ENCODE results near the gene AREL1.

Gene AREL1

DNA sequence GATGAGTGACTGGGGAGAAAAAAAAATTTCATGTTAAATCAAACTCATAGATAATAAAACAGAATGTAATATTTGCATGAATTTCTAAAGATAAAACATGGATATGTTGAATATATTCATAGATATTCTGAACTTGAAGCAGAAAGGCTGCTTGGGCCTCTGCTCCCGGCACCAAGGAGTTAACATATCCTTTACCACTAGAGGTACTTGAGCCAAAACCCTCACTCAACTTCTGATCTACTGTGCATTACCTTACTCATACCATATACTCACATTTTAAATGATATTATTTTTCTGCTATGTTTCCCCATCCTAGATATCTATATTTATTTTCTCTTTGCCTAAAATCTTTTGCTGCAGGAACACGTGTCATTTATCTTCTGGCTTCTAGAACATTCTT is 14.9 kb downstream of the AREL1 start:
- H3K27me3 ChIP-seq (ENCODE audit: insufficient read depth, poor library complexity, severe bottlenecking): no peaks in the 10 kb centered on the region
- TF ChIP-seq SPI1 (IDR thresholded peaks at IDR 0.05; ENCODE audit: borderline replicate concordance, low read depth): no peak
- TF ChIP-seq GABPA (IDR thresholded peaks at IDR 0.05; ENCODE audit: low read depth): no peak
- TF ChIP-seq, protein P1, sequence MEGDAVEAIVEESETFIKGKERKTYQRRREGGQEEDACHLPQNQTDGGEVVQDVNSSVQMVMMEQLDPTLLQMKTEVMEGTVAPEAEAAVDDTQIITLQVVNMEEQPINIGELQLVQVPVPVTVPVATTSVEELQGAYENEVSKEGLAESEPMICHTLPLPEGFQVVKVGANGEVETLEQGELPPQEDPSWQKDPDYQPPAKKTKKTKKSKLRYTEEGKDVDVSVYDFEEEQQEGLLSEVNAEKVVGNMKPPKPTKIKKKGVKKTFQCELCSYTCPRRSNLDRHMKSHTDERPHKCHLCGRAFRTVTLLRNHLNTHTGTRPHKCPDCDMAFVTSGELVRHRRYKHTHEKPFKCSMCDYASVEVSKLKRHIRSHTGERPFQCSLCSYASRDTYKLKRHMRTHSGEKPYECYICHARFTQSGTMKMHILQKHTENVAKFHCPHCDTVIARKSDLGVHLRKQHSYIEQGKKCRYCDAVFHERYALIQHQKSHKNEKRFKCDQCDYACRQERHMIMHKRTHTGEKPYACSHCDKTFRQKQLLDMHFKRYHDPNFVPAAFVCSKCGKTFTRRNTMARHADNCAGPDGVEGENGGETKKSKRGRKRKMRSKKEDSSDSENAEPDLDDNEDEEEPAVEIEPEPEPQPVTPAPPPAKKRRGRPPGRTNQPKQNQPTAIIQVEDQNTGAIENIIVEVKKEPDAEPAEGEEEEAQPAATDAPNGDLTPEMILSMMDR (IDR thresholded peaks at IDR 0.05; ENCODE audit: insufficient read depth, low read length): no peak
- no peak for TF ChIP-seq POLR2AphosphoS5 (IDR thresholded peaks at IDR 0.05; ENCODE audit: low read depth)
- TF ChIP-seq, protein P2, sequence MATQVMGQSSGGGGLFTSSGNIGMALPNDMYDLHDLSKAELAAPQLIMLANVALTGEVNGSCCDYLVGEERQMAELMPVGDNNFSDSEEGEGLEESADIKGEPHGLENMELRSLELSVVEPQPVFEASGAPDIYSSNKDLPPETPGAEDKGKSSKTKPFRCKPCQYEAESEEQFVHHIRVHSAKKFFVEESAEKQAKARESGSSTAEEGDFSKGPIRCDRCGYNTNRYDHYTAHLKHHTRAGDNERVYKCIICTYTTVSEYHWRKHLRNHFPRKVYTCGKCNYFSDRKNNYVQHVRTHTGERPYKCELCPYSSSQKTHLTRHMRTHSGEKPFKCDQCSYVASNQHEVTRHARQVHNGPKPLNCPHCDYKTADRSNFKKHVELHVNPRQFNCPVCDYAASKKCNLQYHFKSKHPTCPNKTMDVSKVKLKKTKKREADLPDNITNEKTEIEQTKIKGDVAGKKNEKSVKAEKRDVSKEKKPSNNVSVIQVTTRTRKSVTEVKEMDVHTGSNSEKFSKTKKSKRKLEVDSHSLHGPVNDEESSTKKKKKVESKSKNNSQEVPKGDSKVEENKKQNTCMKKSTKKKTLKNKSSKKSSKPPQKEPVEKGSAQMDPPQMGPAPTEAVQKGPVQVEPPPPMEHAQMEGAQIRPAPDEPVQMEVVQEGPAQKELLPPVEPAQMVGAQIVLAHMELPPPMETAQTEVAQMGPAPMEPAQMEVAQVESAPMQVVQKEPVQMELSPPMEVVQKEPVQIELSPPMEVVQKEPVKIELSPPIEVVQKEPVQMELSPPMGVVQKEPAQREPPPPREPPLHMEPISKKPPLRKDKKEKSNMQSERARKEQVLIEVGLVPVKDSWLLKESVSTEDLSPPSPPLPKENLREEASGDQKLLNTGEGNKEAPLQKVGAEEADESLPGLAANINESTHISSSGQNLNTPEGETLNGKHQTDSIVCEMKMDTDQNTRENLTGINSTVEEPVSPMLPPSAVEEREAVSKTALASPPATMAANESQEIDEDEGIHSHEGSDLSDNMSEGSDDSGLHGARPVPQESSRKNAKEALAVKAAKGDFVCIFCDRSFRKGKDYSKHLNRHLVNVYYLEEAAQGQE (IDR thresholded peaks at IDR 0.05; ENCODE audit: insufficient replicate concordance, low read depth): no peak
- H3K27ac ChIP-seq (replicated peaks): peak overlapping the region; percentile 11; the same call in 1 of the 2 replicates
- no peak for DNase-seq (ENCODE audit: low read depth in 1 of 2, low spot score in 1 of 2)
- no peak overlapping the region for H3K4me3 ChIP-seq (replicated peaks; ENCODE audit: insufficient read depth, low read length)

DNA sequence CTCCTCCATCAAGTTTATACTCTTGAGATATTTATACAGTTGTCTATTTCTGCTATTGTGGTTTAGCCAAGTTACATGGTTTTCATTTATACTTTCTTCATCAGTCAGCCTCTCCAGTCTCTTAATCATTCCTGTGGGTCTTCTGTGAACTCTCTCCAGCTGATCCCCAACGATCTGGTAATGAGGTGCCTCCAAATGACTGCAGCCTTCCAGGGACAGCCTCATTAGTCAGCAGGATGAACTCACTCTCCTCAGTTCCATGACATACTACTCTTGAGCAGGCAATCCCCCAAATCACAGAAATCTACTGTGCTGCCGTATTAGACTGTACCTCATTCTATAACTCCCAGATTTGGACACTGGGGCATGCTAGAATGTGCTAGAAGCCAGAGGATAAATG is 15.3 kb downstream of the AREL1 start:
- TF ChIP-seq GABPA (IDR thresholded peaks at IDR 0.05; ENCODE audit: low read depth) (no peak), SPI1 (IDR thresholded peaks at IDR 0.05; ENCODE audit: borderline replicate concordance, low read depth) (no peak), POLR2AphosphoS5 (IDR thresholded peaks at IDR 0.05; ENCODE audit: low read depth) (no peak)
- TF ChIP-seq, protein P2 (IDR thresholded peaks at IDR 0.05; ENCODE audit: insufficient replicate concordance, low read depth): no peak
- TF ChIP-seq, protein P1 (IDR thresholded peaks at IDR 0.05; ENCODE audit: insufficient read depth, low read length): no peak
- DNase-seq (ENCODE audit: low read depth in 1 of 2, low spot score in 1 of 2): no peak
- no peaks in the 10 kb centered on the region for H3K27me3 ChIP-seq (ENCODE audit: insufficient read depth, poor library complexity, severe bottlenecking)
- no peak overlapping the region for H3K27ac ChIP-seq (replicated peaks)
- H3K4me3 ChIP-seq (replicated peaks; ENCODE audit: insufficient read depth, low read length): no peak overlapping the region

DNA sequence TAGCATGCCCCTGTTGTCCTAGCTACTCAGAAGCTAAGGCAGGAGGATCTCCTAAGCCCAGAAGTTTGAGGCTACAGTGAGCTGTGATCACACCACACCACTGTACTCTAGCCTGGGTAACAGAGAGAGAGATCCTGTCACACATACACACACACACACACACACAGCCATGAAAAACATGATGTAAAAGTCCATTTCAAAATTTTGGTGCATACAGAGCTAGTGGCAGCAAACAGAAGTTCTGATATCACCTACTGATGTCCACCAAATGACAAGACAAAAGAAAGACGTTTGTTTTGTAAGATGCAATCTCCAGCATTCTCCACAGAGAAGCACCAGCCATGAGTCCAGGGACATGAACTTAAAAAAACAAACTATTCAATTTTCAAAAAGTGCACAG is 15.9 kb downstream of the AREL1 start:
- no peak for DNase-seq (ENCODE audit: low read depth in 1 of 2, low spot score in 1 of 2)
- TF ChIP-seq, protein P1 (IDR thresholded peaks at IDR 0.05; ENCODE audit: insufficient read depth, low read length): no peak
- no peak for TF ChIP-seq SPI1 (IDR thresholded peaks at IDR 0.05; ENCODE audit: borderline replicate concordance, low read depth)
- no peak for TF ChIP-seq GABPA (IDR thresholded peaks at IDR 0.05; ENCODE audit: low read depth)
- no peak for TF ChIP-seq POLR2AphosphoS5 (IDR thresholded peaks at IDR 0.05; ENCODE audit: low read depth)
- TF ChIP-seq, protein P2 (IDR thresholded peaks at IDR 0.05; ENCODE audit: insufficient replicate concordance, low read depth): no peak
- no peak overlapping the region for H3K27ac ChIP-seq (replicated peaks)
- no peak overlapping the region for H3K4me3 ChIP-seq (replicated peaks; ENCODE audit: insufficient read depth, low read length)
- no peaks in the 10 kb centered on the region for H3K27me3 ChIP-seq (ENCODE audit: insufficient read depth, poor library complexity, severe bottlenecking)
